ENCODE measurements around the gene SLC25A24.
"Not testable (repeated sequence)": the region's sequence is repeated elsewhere in the genome, so short reads cannot be mapped to it uniquely, and the experiment has no call there.

SLC25A24 gene

DNA sequence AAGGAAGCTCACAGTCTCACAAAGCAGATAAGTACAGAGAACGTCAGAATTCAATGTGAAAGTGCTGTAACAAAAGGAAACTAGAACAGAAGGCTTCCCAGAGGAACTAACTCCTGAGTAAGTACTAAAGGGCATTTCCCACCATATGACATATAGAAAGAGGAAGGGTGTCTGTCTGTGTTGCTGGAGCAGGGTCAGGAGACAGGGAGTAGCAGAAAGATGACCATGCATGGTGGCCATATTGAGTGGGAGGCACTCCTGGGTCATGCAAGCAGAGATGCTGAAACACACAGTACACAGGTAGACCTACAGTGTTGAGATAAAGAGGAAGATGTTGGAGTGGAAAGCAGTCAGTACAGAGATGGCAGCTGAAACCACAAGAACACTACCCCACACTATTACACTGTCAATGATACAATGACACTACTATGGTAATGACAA lies 47.3 kb downstream of the SLC25A24 start:
- Histone ChIP-seq H3K4me1 (ENCODE audit: control insufficient read depth in 1 of 2, insufficient read depth in 2 of 2, low read length in 2 of 2) (no peaks in the 10 kb centered on the region), H3K36me3 (ENCODE audit: control insufficient read depth in 1 of 2, insufficient read depth in 2 of 2, low read length in 2 of 2) (peaks cover 40 to 46% of the 10 kb centered on the region in 2 donors), H3K4me3 (ENCODE audit: low read depth in 1 of 2, low read length in 2 of 2) (no peak overlapping the region), H3K27me3 (ENCODE audit: low read depth, low read length) (no peaks in the 10 kb centered on the region), H3K27ac (ENCODE audit: low read length) (no peak overlapping the region), H3K9me3 (ENCODE audit: control insufficient read depth in 1 of 2, low read length in 2 of 2) (no peaks in the 10 kb centered on the region)

- Histone ChIP-seq H3K9me3 (ENCODE audit: control insufficient read depth in 1 of 2, low read length in 2 of 2) (no peaks in the 10 kb centered on the region), H3K4me1 (ENCODE audit: control insufficient read depth in 1 of 2, insufficient read depth in 2 of 2, low read length in 2 of 2) (no peaks in the 10 kb centered on the region), H3K36me3 (ENCODE audit: control insufficient read depth in 1 of 2, insufficient read depth in 2 of 2, low read length in 2 of 2) (peaks cover 36 to 44% of the 10 kb centered on the region in 2 donors), H3K27ac (ENCODE audit: low read length) (no peak overlapping the region), H3K4me3 (ENCODE audit: low read depth in 1 of 2, low read length in 2 of 2) (no peak overlapping the region), H3K27me3 (ENCODE audit: low read depth, low read length) (no peaks in the 10 kb centered on the region)
Measured at GRCh38 chr1:108151548-108151947, 48.6 kb downstream of the SLC25A24 start.

GRCh38 chr1:108149796-108150467 lies 50.2 kb downstream of the SLC25A24 start:
- peaks cover 36 to 39% of the 10 kb centered on the region in 2 donors for H3K36me3 ChIP-seq (ENCODE audit: control insufficient read depth in 1 of 2, insufficient read depth in 2 of 2, low read length in 2 of 2)
- no peaks in the 10 kb centered on the region for H3K4me1 ChIP-seq (ENCODE audit: control insufficient read depth in 1 of 2, insufficient read depth in 2 of 2, low read length in 2 of 2)
- no peaks in the 10 kb centered on the region for H3K27me3 ChIP-seq (ENCODE audit: low read depth, low read length)
- H3K9me3 ChIP-seq (ENCODE audit: control insufficient read depth in 1 of 2, low read length in 2 of 2): no peaks in the 10 kb centered on the region
- no peak overlapping the region for H3K4me3 ChIP-seq (ENCODE audit: low read depth in 1 of 2, low read length in 2 of 2)
- H3K27ac ChIP-seq (ENCODE audit: low read length): no peak overlapping the region

DNA sequence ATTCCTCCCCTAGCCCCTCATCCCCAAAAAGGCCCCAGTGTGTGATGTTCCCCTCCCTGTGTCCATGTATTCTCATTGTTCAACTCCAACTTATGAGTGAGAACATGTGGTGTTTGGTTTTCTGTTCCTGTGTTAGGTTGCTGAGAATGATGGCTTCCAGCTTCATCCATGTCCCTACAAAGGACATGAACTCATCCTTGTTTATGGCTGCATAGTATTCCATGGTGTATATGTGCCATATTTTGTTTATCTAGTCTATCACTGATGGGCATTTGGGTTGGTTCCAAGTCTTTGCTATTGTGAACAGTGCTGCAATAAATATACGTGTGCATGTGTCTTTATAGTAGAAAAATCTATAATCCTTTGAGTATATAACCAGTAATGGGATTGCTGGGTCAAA lies 55.6 kb downstream of the SLC25A24 start:
- not testable (repeated sequence) for H3K9me3 ChIP-seq (ENCODE audit: control insufficient read depth in 1 of 2, low read length in 2 of 2); H3K27me3 ChIP-seq (ENCODE audit: low read depth, low read length); H3K4me1 ChIP-seq (ENCODE audit: control insufficient read depth in 1 of 2, insufficient read depth in 2 of 2, low read length in 2 of 2); H3K4me3 ChIP-seq (ENCODE audit: low read depth in 1 of 2, low read length in 2 of 2); H3K27ac ChIP-seq (ENCODE audit: low read length)
- peaks cover 27 to 46% of the 10 kb centered on the region in 2 donors for H3K36me3 ChIP-seq (ENCODE audit: control insufficient read depth in 1 of 2, insufficient read depth in 2 of 2, low read length in 2 of 2)

DNA sequence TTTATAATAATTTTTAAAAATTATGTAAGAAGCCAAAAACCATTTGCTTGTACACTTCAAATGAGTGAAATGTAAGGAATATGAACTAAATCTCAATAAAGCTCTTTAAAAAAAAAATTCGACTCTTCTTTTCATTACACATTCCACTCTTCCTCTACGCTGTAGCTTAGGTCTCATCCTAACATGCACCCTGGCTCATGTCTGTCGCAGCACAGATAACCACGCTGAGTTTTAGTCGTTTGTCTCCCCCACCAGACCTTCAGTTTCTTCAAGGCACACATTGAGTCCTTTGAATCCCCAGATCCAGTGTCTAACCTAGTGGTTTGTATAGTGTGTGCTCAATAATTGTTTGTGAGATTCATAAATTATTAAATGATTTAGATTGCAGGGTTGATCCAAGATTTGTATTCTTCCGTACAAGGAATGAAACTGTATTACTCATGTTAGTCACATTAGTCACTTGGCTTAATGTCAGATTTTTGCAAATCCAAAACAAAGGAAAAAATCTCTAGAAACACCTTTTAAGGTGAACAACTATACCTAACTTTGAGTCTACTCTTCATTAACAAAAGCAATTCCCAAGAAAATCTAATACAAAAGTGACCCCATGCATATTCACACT lies 57.3 kb downstream of the SLC25A24 start:
- Histone ChIP-seq H3K36me3 (ENCODE audit: control insufficient read depth in 1 of 2, insufficient read depth in 2 of 2, low read length in 2 of 2) (peaks cover 29 to 50% of the 10 kb centered on the region in 2 donors), H3K9me3 (ENCODE audit: control insufficient read depth in 1 of 2, low read length in 2 of 2) (no peaks in the 10 kb centered on the region), H3K27me3 (ENCODE audit: low read depth, low read length) (no peaks in the 10 kb centered on the region), H3K4me1 (ENCODE audit: control insufficient read depth in 1 of 2, insufficient read depth in 2 of 2, low read length in 2 of 2) (no peaks in the 10 kb centered on the region), H3K4me3 (ENCODE audit: low read depth in 1 of 2, low read length in 2 of 2) (no peak overlapping the region), H3K27ac (ENCODE audit: low read length) (no peak overlapping the region)

- no peak overlapping the region for H3K4me3 ChIP-seq (ENCODE audit: low read depth in 1 of 2, low read length in 2 of 2)
- H3K9me3 ChIP-seq (ENCODE audit: control insufficient read depth in 1 of 2, low read length in 2 of 2): no peaks in the 10 kb centered on the region
- H3K36me3 ChIP-seq (ENCODE audit: control insufficient read depth in 1 of 2, insufficient read depth in 2 of 2, low read length in 2 of 2): peaks cover 26 to 48% of the 10 kb centered on the region in 2 donors
- H3K27me3 ChIP-seq (ENCODE audit: low read depth, low read length): no peaks in the 10 kb centered on the region
- H3K27ac ChIP-seq (ENCODE audit: low read length): no peak overlapping the region
- H3K4me1 ChIP-seq (ENCODE audit: control insufficient read depth in 1 of 2, insufficient read depth in 2 of 2, low read length in 2 of 2): no peaks in the 10 kb centered on the region
Measured at GRCh38 chr1:108142258-108142657, 57.9 kb downstream of the SLC25A24 start.

DNA sequence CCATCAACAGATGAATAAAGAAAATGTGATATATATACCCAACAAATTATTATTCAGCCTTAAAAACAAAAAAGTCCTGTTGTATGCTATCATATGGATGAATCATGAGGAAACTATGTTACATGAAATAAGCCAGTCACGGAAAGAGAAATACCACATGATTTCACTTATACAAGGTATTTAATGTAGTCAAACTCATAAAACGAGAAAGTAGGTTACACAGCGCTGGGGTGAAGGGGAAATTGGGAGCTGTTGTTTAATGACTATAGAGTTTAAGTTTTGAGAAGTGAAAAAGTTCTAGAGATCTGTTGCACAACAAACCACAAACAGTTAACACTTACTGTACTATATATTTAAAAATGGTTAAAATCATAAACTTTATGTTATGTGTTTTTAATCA lies 58.5 kb downstream of the SLC25A24 start:
- Histone ChIP-seq H3K4me3 (ENCODE audit: low read depth in 1 of 2, low read length in 2 of 2) (no peak overlapping the region), H3K27me3 (ENCODE audit: low read depth, low read length) (no peaks in the 10 kb centered on the region), H3K36me3 (ENCODE audit: control insufficient read depth in 1 of 2, insufficient read depth in 2 of 2, low read length in 2 of 2) (peaks cover 26 to 51% of the 10 kb centered on the region in 2 donors), H3K9me3 (ENCODE audit: control insufficient read depth in 1 of 2, low read length in 2 of 2) (no peaks in the 10 kb centered on the region), H3K4me1 (ENCODE audit: control insufficient read depth in 1 of 2, insufficient read depth in 2 of 2, low read length in 2 of 2) (no peaks in the 10 kb centered on the region), H3K27ac (ENCODE audit: low read length) (no peak overlapping the region)

GRCh38 chr1:108140936-108141335 lies 59.2 kb downstream of the SLC25A24 start:
- no peaks in the 10 kb centered on the region for H3K9me3 ChIP-seq (ENCODE audit: control insufficient read depth in 1 of 2, low read length in 2 of 2)
- no peak overlapping the region for H3K27ac ChIP-seq (ENCODE audit: low read length)
- no peaks in the 10 kb centered on the region for H3K4me1 ChIP-seq (ENCODE audit: control insufficient read depth in 1 of 2, insufficient read depth in 2 of 2, low read length in 2 of 2)
- no peaks in the 10 kb centered on the region for H3K27me3 ChIP-seq (ENCODE audit: low read depth, low read length)
- no peak overlapping the region for H3K4me3 ChIP-seq (ENCODE audit: low read depth in 1 of 2, low read length in 2 of 2)
- H3K36me3 ChIP-seq (ENCODE audit: control insufficient read depth in 1 of 2, insufficient read depth in 2 of 2, low read length in 2 of 2): peaks cover 33 to 57% of the 10 kb centered on the region in 2 donors

GRCh38 chr1:108140177-108140576 lies 60.0 kb downstream of the SLC25A24 start:
- no peaks in the 10 kb centered on the region for H3K4me1 ChIP-seq (ENCODE audit: control insufficient read depth in 1 of 2, insufficient read depth in 2 of 2, low read length in 2 of 2)
- H3K27ac ChIP-seq (ENCODE audit: low read length): no peak overlapping the region
- no peak overlapping the region for H3K4me3 ChIP-seq (ENCODE audit: low read depth in 1 of 2, low read length in 2 of 2)
- H3K9me3 ChIP-seq (ENCODE audit: control insufficient read depth in 1 of 2, low read length in 2 of 2): no peaks in the 10 kb centered on the region
- no peaks in the 10 kb centered on the region for H3K27me3 ChIP-seq (ENCODE audit: low read depth, low read length)
- H3K36me3 ChIP-seq (ENCODE audit: control insufficient read depth in 1 of 2, insufficient read depth in 2 of 2, low read length in 2 of 2): peaks cover 38 to 63% of the 10 kb centered on the region in 2 donors

DNA sequence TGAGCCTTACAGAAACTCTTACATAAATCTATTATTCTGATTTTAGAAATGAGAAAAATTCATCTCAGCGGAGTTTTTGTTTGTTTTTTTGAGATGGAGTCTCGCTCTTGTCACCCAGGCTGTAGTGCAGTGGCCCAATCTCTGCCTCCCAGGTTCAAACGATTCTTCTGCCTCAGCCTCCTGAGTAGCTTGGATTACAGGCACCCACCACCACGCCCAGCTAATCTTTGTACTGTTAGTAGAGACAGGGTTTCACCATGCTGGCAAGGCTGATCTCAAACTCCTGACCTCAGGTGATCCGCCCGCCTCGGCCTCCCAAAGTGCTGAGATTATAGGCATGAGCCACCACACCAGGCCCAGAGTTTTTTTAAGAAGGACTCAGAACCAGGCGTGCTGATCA lies 60.6 kb downstream of the SLC25A24 start:
- H3K4me3 ChIP-seq (ENCODE audit: low read depth in 1 of 2, low read length in 2 of 2); H3K27me3 ChIP-seq (ENCODE audit: low read depth, low read length); H3K27ac ChIP-seq (ENCODE audit: low read length); H3K9me3 ChIP-seq (ENCODE audit: control insufficient read depth in 1 of 2, low read length in 2 of 2); H3K4me1 ChIP-seq (ENCODE audit: control insufficient read depth in 1 of 2, insufficient read depth in 2 of 2, low read length in 2 of 2): not testable (repeated sequence)
- H3K36me3 ChIP-seq (ENCODE audit: control insufficient read depth in 1 of 2, insufficient read depth in 2 of 2, low read length in 2 of 2): peaks cover 38 to 63% of the 10 kb centered on the region in 2 donors

DNA sequence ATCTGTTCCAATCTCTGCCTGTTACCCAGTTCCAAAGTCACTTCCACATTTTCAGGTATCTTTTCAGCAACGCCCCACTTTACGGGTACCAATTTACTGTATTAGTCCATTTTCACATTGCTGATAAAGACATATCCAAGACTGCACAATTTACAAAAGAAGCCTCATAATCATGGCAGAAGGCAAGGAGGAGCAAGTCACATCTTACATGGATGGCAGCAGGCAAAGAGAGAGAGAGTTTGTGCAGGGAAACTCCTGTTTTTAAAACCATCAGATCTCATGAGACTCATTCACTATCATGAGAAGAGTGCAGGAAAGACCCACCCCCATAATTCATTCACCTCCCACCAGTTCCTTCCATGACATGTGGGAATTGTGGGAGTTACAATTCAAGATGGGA lies 67.0 kb downstream of the SLC25A24 start:
- H3K4me3 ChIP-seq (ENCODE audit: low read depth in 1 of 2, low read length in 2 of 2); H3K27ac ChIP-seq (ENCODE audit: low read length); H3K4me1 ChIP-seq (ENCODE audit: control insufficient read depth in 1 of 2, insufficient read depth in 2 of 2, low read length in 2 of 2); H3K9me3 ChIP-seq (ENCODE audit: control insufficient read depth in 1 of 2, low read length in 2 of 2); H3K27me3 ChIP-seq (ENCODE audit: low read depth, low read length): not testable (repeated sequence)
- peaks cover 27 to 30% of the 10 kb centered on the region in 2 donors for H3K36me3 ChIP-seq (ENCODE audit: control insufficient read depth in 1 of 2, insufficient read depth in 2 of 2, low read length in 2 of 2)

- H3K27ac ChIP-seq (ENCODE audit: low read length); H3K9me3 ChIP-seq (ENCODE audit: control insufficient read depth in 1 of 2, low read length in 2 of 2); H3K4me3 ChIP-seq (ENCODE audit: low read depth in 1 of 2, low read length in 2 of 2); H3K27me3 ChIP-seq (ENCODE audit: low read depth, low read length); H3K4me1 ChIP-seq (ENCODE audit: control insufficient read depth in 1 of 2, insufficient read depth in 2 of 2, low read length in 2 of 2): not testable (repeated sequence)
- H3K36me3 ChIP-seq (ENCODE audit: control insufficient read depth in 1 of 2, insufficient read depth in 2 of 2, low read length in 2 of 2): peaks cover 21 to 25% of the 10 kb centered on the region in 2 donors
Measured at GRCh38 chr1:108132367-108132766, 67.8 kb downstream of the SLC25A24 start.

Measured in muscle layer of duodenum (tissue), 2 donors.